Measurements from ENCODE around the gene ZMYM1.
"Not testable (repeated sequence)": the region's sequence is repeated elsewhere in the genome, so short reads cannot be mapped to it uniquely, and the experiment has no call there.

The ZMYM1 gene

DNA sequence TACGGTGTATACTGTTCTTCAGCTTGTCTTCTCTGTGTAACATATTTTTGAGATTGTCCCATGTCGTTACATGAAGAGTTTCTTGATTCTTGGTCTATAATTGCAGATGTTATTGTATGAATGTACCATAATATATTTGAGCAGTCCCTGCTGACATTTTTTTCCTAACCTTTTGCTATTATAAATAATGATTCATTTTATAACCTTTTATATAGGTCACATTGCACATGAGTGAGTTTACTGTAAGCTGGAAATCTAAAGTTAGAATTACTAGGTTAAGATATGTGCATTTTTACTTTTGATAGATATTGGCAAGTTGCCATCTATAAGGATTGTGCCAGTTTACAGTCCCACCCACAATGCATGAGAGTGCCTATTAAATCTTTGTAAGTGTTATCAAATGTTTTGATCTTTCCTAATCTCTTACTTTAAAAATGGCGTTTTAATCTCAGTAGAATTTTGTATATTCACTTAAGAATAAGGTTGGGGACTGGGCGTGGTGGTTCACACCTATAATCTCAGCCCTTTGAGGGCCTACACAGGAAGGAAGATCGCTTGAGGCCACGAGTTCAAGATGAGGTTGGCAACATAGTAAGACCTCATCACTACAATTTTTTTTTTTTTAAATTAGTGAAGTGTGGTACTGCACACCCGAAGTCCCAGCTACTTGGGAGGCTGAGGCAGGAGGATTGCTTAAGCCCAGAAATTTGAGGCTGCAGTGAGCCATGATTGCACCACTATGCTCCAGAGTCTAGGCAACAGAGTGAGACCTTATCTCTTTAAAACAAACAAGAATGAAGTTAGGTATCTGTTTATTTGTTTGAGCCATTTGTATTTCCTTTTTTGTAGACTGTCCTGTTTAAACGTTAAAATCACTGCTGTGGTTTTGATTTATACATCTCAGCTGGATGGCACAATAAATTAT is 36.5 kb downstream of the ZMYM1 start:
- Histone ChIP-seq H3K36me3 (ENCODE audit: insufficient read depth, low read length) (peaks cover 9% of the 10 kb centered on the region), H3K9me3 (ENCODE audit: control insufficient read depth, insufficient read depth, low read length) (no peaks in the 10 kb centered on the region), H3K4me1 (ENCODE audit: insufficient read depth, low read length) (no peaks in the 10 kb centered on the region), H3K9ac (ENCODE audit: low read depth, low read length) (no peak overlapping the region)

DNA sequence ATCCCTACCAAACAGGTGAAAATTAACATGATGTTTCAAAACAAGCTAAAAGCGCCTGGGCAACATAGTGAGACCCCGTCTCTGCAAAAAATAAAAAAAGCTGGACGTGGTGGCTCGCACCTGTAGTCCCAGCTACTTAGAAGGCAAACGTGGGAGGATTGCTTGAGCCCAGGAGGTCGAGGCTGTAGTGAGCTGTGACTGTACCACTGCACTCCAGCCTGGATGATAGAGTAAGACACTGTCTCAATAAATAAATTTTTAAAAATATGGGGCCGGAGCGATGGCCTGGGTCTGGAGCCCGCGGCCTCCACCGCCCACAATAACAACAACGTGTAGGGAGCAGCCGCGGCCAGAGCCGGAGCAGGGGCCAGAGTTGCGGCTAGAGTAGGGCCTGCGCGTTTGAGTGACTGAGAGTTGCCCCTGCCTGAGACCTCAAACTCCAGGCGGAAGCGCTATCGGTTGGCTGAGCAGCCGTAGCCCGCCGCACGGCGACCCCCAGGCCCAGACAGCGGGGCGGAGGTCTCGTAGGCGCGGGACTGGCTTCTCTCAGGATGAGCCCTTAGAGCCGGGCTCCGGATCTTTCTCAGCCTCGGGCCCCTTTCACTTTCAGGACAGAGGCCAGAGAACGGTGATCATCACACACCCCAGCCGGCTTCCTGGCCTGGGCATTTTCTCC is 41.4 kb downstream of the ZMYM1 start:
- H3K9ac ChIP-seq (ENCODE audit: low read depth, low read length): no peak overlapping the region
- H3K9me3 ChIP-seq (ENCODE audit: control insufficient read depth, insufficient read depth, low read length): no peaks in the 10 kb centered on the region
- no peaks in the 10 kb centered on the region for H3K4me1 ChIP-seq (ENCODE audit: insufficient read depth, low read length)
- H3K36me3 ChIP-seq (ENCODE audit: insufficient read depth, low read length): no peaks in the 10 kb centered on the region

DNA sequence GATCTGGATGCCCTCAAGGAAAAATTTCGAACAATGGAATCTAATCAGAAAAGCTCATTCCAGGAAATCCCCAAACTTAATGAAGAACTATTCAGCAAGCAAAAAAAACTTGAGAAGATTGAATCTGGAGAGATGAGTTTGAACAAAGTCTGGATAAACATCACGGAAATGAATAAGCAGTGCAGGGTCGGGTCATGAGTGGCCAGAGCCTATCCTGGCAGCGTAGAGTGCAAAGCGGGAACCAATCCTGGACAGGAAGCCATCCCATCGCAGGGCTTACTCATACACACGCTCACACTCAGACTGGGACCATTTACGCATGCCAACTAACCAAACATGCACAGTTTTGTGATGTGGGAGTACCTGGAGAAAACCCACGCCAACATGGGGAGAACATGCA is 43.1 kb downstream of the ZMYM1 start:
- no peaks in the 10 kb centered on the region for H3K36me3 ChIP-seq (ENCODE audit: insufficient read depth, low read length)
- H3K9me3 ChIP-seq (ENCODE audit: control insufficient read depth, insufficient read depth, low read length): no peaks in the 10 kb centered on the region
- no peak overlapping the region for H3K9ac ChIP-seq (ENCODE audit: low read depth, low read length)
- no peaks in the 10 kb centered on the region for H3K4me1 ChIP-seq (ENCODE audit: insufficient read depth, low read length)

DNA sequence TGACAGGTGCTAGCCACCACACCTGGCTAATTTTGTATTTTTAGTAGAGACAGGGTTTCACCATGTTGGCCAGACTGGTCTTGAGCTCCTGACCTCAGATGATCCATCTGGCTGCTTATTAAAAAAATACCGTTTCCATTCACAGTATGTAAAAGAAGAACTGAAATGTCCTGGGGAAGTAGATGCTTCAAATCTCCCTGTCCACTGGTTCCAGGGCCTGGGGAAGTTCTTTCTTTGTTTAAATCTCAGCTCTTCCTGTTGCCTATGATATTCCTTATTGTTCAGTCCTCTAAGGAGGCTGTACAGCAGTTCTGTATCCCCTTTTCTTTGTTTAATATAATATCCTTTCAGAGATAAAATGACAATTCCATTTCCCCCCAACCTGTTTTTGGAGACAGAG is 47.4 kb downstream of the ZMYM1 start:
- peaks cover 4% of the 10 kb centered on the region; the same call in 1 of the 2 replicates for H3K9me3 ChIP-seq (ENCODE audit: control insufficient read depth, insufficient read depth, low read length)
- no peaks in the 10 kb centered on the region for H3K36me3 ChIP-seq (ENCODE audit: insufficient read depth, low read length)
- H3K4me1 ChIP-seq (ENCODE audit: insufficient read depth, low read length): no peaks in the 10 kb centered on the region
- no peak overlapping the region for H3K9ac ChIP-seq (ENCODE audit: low read depth, low read length)

DNA sequence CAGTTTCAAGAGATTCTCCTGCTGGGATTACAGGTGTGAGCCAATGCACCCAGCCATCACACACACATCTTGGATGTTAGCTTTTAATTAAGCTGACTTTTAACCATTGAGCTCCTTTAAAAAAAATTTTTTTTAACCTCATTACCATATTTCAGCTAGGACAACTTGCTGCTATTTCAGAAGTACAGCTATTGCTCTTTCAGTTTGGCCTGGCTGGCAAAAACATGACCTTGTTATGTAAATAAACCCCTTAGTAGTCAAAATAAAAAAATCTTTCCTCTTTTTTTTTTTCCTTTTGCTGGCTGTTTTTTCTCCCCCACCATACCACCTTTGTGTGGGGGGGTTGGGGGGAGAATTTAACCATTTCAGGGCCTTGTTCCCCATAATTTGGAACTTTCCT is 49.9 kb downstream of the ZMYM1 start:
- peaks cover 4% of the 10 kb centered on the region; the same call in 1 of the 2 replicates for H3K9me3 ChIP-seq (ENCODE audit: control insufficient read depth, insufficient read depth, low read length)
- H3K4me1 ChIP-seq (ENCODE audit: insufficient read depth, low read length): no peaks in the 10 kb centered on the region
- no peaks in the 10 kb centered on the region for H3K36me3 ChIP-seq (ENCODE audit: insufficient read depth, low read length)
- H3K9ac ChIP-seq (ENCODE audit: low read depth, low read length): no peak overlapping the region

DNA sequence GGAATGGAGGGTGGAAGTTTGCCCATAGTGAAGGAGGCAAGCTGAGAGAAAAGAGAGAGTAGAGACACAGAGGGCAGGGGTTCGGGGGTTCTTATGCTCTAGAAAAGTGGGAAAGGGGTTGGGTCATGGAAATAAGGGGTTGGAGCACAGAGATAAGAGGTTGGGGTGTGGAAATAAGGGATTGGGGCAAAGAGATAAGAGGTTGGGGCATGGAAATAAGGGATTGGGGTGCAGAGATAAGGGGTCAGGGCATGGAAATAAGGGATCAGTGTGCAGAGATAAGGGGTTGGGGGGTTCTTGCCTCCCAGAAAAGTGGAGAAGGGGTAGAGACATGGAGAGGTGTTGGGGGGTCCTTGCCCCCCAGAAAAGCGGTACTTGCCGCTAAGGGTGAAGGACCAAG is 57.6 kb downstream of the ZMYM1 start:
- Histone ChIP-seq H3K36me3 (ENCODE audit: insufficient read depth, low read length) (no peaks in the 10 kb centered on the region), H3K9me3 (ENCODE audit: control insufficient read depth, insufficient read depth, low read length) (no peaks in the 10 kb centered on the region), H3K4me1 (ENCODE audit: insufficient read depth, low read length) (no peaks in the 10 kb centered on the region), H3K9ac (ENCODE audit: low read depth, low read length) (no peak overlapping the region)

DNA sequence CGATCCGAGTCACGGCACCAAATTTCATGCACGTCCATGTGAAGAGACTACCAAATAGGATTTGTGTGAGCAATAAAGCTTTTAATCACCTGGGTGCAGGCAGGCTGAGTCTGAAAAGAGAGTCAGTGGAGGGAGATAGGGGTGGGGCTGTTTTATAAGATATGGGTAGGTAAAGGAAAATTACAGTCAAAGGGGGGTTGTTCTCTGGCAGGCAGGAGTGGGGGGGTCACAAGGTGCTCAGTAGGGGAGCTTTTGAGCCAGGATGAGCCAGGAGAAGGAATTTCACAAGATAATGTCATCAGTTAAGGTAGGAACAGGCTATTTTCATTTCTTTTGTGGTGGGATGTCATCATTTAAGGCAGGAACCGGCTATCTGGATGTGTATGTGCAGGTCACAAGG is 58.4 kb downstream of the ZMYM1 start:
- not testable (repeated sequence) for H3K36me3 ChIP-seq (ENCODE audit: insufficient read depth, low read length); H3K9ac ChIP-seq (ENCODE audit: low read depth, low read length); H3K4me1 ChIP-seq (ENCODE audit: insufficient read depth, low read length); H3K9me3 ChIP-seq (ENCODE audit: control insufficient read depth, insufficient read depth, low read length)

DNA sequence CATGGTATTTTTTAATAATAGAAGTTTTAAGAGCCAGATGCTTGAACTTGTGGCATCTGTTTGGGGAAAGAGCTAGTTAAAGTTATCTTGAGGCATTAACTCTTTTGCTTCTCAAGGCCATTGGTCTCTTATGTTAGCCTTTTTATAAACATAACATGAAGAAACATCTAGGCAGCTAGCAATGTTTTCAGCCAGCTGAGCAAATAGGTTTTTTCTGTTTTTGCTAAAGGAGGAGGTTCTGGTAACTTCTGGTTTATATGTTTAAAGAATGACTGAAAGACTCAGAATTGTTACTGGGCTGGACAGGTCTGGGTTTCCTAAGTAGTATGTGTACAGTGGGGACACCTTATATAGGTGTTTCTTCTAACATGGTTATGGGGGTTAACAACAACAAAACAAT is 63.1 kb downstream of the ZMYM1 start:
- H3K36me3 ChIP-seq (ENCODE audit: insufficient read depth, low read length); H3K9ac ChIP-seq (ENCODE audit: low read depth, low read length); H3K9me3 ChIP-seq (ENCODE audit: control insufficient read depth, insufficient read depth, low read length); H3K4me1 ChIP-seq (ENCODE audit: insufficient read depth, low read length): not testable (repeated sequence)

DNA sequence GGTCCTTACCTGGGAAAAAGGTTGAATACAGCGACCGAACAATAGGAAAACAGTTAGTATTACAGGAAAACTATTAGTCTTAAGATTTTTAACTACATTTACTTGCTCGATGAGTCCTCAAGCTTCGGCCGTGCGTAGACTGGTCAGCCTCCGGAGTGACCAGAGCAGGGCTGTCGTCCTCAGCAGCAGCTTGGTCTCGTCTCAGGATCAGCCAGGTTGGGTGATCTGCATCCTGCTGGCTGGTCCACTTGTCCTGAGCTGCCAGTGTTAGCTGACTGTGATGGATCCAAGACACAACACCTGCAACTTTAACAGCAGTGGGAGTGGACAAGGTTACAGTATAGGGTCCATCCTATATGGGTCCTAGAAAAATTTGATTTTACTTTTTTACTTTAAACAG is 63.5 kb downstream of the ZMYM1 start:
- H3K4me1 ChIP-seq (ENCODE audit: insufficient read depth, low read length); H3K9me3 ChIP-seq (ENCODE audit: control insufficient read depth, insufficient read depth, low read length); H3K36me3 ChIP-seq (ENCODE audit: insufficient read depth, low read length); H3K9ac ChIP-seq (ENCODE audit: low read depth, low read length): not testable (repeated sequence)

DNA sequence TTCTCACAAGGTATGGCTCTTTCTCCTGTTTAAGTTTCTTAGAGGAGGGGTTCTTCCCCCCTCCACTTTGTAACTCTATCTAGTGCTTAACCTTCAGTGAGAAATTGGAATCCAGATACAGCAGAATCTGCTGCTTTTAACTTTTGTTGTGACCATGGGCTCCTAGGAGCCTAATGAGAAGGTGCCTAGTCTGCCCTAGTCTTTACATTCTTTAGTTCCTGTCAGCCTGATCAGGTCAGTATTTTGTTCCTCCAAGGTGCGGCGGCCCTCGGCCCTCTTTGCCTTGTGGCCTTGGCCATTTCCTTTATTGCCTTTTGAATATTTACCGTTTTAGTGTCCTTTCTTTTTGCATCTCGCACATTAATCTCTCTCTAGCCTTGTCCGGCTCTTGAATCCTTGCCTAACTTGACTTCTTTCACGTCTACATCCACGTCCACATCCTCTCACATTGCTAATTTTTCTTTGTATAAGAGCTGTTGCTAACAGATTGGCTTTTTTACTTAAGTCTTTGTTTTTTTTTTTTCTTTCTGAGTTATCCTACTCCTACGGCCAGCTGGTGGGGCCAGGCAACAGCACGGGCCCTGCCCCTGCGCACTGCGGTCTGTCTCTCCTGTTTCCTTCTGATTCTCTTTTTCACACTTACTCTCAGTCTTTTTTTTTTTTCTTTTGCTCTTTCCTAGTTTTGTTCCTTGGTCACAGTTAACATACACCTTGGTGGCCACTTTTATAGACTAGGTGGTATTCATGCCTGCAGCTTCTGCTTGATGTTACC is 64.7 kb downstream of the ZMYM1 start:
- no peaks in the 10 kb centered on the region for H3K36me3 ChIP-seq (ENCODE audit: insufficient read depth, low read length)
- no peaks in the 10 kb centered on the region for H3K9me3 ChIP-seq (ENCODE audit: control insufficient read depth, insufficient read depth, low read length)
- no peak overlapping the region for H3K9ac ChIP-seq (ENCODE audit: low read depth, low read length)
- H3K4me1 ChIP-seq (ENCODE audit: insufficient read depth, low read length): no peaks in the 10 kb centered on the region

DNA sequence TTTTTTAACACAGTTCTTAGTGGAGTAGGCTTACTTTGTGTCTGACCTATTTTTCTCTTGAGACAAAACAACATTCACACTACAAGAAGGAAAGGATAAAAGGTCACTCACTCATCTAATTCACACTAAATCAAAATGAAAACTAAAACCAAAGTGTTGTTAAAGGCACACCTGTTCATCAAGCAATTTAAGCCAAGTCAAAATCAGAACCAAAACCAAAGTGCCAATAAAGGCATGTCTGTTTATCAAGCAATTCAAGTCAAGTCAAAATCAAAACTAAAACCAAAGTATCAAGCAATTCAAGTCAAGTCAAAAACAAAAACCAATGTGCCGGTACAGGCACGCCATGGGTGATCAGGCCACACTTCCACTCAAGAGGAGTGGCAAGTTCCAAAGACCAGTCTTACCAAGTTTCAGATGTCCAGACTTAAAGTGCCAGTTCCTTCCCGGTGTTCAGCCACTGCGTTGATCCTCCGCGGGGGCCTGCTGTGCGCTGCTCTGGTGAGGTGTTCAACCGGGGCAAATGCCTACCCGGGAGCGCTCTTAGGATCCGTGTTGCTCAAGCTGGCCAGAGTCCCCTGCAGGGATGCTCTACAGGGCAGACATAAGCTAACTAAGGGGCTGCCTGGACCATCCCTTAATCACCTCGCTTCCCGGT is 66.8 kb downstream of the ZMYM1 start:
- H3K36me3 ChIP-seq (ENCODE audit: insufficient read depth, low read length); H3K4me1 ChIP-seq (ENCODE audit: insufficient read depth, low read length); H3K9ac ChIP-seq (ENCODE audit: low read depth, low read length); H3K9me3 ChIP-seq (ENCODE audit: control insufficient read depth, insufficient read depth, low read length): not testable (repeated sequence)

DNA sequence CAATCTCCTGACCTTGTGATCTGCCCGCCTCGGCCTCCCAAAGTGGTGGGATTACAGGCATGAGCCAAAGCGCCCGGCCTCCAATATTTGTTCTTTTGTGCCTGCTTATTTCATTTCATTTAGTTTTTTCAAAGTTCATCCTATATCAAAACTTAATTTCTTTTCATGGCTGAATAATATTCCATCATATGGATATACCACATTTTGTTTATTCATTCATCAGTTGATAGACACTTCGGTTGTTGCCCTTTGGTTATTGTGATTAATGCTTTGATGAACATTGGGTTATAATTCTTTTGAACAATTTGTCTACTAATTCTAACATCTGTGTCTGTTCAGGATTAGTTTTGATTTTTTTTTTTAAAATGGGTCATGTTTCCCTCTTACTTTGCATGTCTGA is 72.0 kb downstream of the ZMYM1 start:
- H3K4me1 ChIP-seq (ENCODE audit: insufficient read depth, low read length): no peaks in the 10 kb centered on the region
- no peaks in the 10 kb centered on the region for H3K36me3 ChIP-seq (ENCODE audit: insufficient read depth, low read length)
- no peak overlapping the region for H3K9ac ChIP-seq (ENCODE audit: low read depth, low read length)
- H3K9me3 ChIP-seq (ENCODE audit: control insufficient read depth, insufficient read depth, low read length): no peaks in the 10 kb centered on the region

DNA sequence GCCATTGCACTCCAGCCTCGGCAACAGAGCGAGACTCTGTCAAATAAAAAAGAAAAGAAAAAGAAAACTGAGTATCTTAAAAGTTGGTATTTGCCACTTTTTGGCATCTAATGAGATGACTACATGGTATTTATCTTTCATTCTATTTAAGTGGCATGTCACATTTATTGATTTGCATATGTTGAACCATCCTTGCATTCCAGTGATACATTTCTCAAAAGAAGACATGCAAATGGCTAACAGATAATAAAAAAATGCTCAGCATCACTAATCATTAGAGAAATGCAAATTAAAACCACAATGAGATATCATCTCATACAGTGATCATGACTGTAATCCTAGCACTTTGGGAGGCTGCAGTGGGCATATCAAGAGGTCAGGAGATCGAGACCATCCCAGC is 85.7 kb downstream of the ZMYM1 start:
- Histone ChIP-seq H3K9me3 (ENCODE audit: control insufficient read depth, insufficient read depth, low read length) (no peaks in the 10 kb centered on the region), H3K4me1 (ENCODE audit: insufficient read depth, low read length) (no peaks in the 10 kb centered on the region), H3K9ac (ENCODE audit: low read depth, low read length) (no peak overlapping the region)

More for the DNA sequence above, 85.7 kb downstream of the ZMYM1 start:
- H3K36me3 ChIP-seq (ENCODE audit: insufficient read depth, low read length): no peaks in the 10 kb centered on the region
